Cardiac fibroblast (primary cell): Measurements from ENCODE around the gene WRNIP1.

Source experiments
- DNase-seq, 2 donors: peaks; one replicate each; pipeline versions ENCODE4 v3.0.0 to v3.0.0-alpha.2; 2010; ENCODE audit warnings: low read depth in 2 of 2
- H3K4me3 ChIP-seq, 2 donors: replicated peaks in 1 of 2; 1 replicate in 1 of 2; 2 replicates in 1 of 2; pipeline ENCODE4 v1.5.1; 2011; ENCODE audit warnings: low read depth in 2 of 2, low read length in 2 of 2, mild to moderate bottlenecking in 2 of 2, moderate library complexity in 1 of 2
- CTCF ChIP-seq: IDR thresholded peaks from one replicate; pipeline ENCODE4 v1.5.1; 2011; ENCODE audit warnings: low read depth, mild to moderate bottlenecking, low read length, inconsistent platforms

Gene WRNIP1

GRCh38 chr6:2819978-2820377, 54.8 kb downstream of the WRNIP1 start:
- no peak for TF ChIP-seq CTCF
- DNase-seq: no peak
- no peak overlapping the region for H3K4me3 ChIP-seq

GRCh38 chr6:2820415-2820814, 55.2 kb downstream of the WRNIP1 start:
- peak in 1 of 2 donors; percentile 34 for DNase-seq
- no peak overlapping the region for H3K4me3 ChIP-seq
- TF ChIP-seq CTCF: no peak

GRCh38 chr6:2821554-2821953, 56.4 kb downstream of the WRNIP1 start:
- H3K4me3 ChIP-seq: no peak overlapping the region
- no peak for DNase-seq
- TF ChIP-seq CTCF: no peak

GRCh38 chr6:2823104-2823850, 58.1 kb downstream of the WRNIP1 start:
- H3K4me3 ChIP-seq: no peak overlapping the region
- DNase-seq: peak in 1 of 2 donors; percentile 20
- no peak for TF ChIP-seq CTCF

GRCh38 chr6:2826131-2826530, 60.9 kb downstream of the WRNIP1 start:
- no peak for TF ChIP-seq CTCF
- DNase-seq: no peak

GRCh38 chr6:2827142-2827541, 61.9 kb downstream of the WRNIP1 start:
- no peak overlapping the region for H3K4me3 ChIP-seq
- TF ChIP-seq CTCF: no peak
- DNase-seq: no peak

More at GRCh38 chr6:2826131-2826530, 60.9 kb downstream of the WRNIP1 start:
- no peak overlapping the region for H3K4me3 ChIP-seq

GRCh38 chr6:2828629-2829028, 63.4 kb downstream of the WRNIP1 start:
- no peak for TF ChIP-seq CTCF
- no peak for DNase-seq
- no peak overlapping the region for H3K4me3 ChIP-seq
